GM12865 (cell line): ENCODE data around the gene C21orf58.

Source experiments
- DNase-seq: peaks from one replicate; pipeline ENCODE4 v3.0.0; 2010; ENCODE audit warnings: low read depth
- H3K4me3 ChIP-seq: 2 replicates; pipeline ENCODE4 v1.5.1; 2011; ENCODE audit warnings: mild to moderate bottlenecking, low read depth, low read length, control low read depth
- CTCF ChIP-seq: IDR thresholded peaks from 2 replicates; pipeline ENCODE4 v1.5.1; 2011; ENCODE audit warnings: low read length, control low read depth, low read depth, inconsistent platforms; ENCODE audit not compliant: insufficient read depth; ENCODE audit errors: missing control alignments

The C21orf58 gene

GRCh38 chr21:46295996-46296752 lies 27.5 kb downstream of the C21orf58 start:
- DNase-seq, result no peak

GRCh38 chr21:46295177-46295770 lies 28.4 kb downstream of the C21orf58 start:
- no peak for TF ChIP-seq CTCF
- DNase-seq, result no peak
- H3K4me3 ChIP-seq, result no peak overlapping the region

More at GRCh38 chr21:46295996-46296752, 27.5 kb downstream of the C21orf58 start:
- no peak overlapping the region for H3K4me3 ChIP-seq
- no peak for TF ChIP-seq CTCF

- no peak overlapping the region for H3K4me3 ChIP-seq
- no peak for TF ChIP-seq CTCF
- DNase-seq, result peak; percentile 49
These were observed 29.0 kb downstream of the C21orf58 start for GRCh38 chr21:46294647-46295176.

GRCh38 chr21:46291561-46291960 lies 32.1 kb downstream of the C21orf58 start:
- H3K4me3 ChIP-seq, result no peak overlapping the region
- DNase-seq, result no peak
- no peak for TF ChIP-seq CTCF

- no peak overlapping the region for H3K4me3 ChIP-seq
- no peak for TF ChIP-seq CTCF
- peak; percentile 30 for DNase-seq
These were observed 34.0 kb downstream of the C21orf58 start for GRCh38 chr21:46289655-46290179.

GRCh38 chr21:46287541-46287940 lies 36.1 kb downstream of the C21orf58 start:
- H3K4me3 ChIP-seq, result peak overlapping the region; percentile 96
- DNase-seq, result no peak
- TF ChIP-seq CTCF, result no peak

- peak overlapping the region; percentile 96 for H3K4me3 ChIP-seq
- DNase-seq, result no peak
These were observed 37.0 kb downstream of the C21orf58 start for GRCh38 chr21:46286648-46287002.

More at GRCh38 chr21:46286648-46287002, 37.0 kb downstream of the C21orf58 start:
- no peak for TF ChIP-seq CTCF
